ENCODE measurements around the gene HELZ2. TPM values are rescaled to one million over a fixed set of nuclear protein-coding genes. Genes with fewer than 3 reads are reported as not detected.
"Not testable (repeated sequence)": the region's sequence is repeated elsewhere in the genome, so short reads cannot be mapped to it uniquely, and the experiment has no call there.

The HELZ2 gene
- total RNA-seq, 1 donor from 2014 or later: 31.4 TPM

- H3K4me3 ChIP-seq: no peak overlapping the region
- no peak for TF ChIP-seq CTCF (IDR thresholded peaks at IDR 0.05)
- no peak for TF ChIP-seq POLR2A (IDR thresholded peaks at IDR 0.05)
- TF ChIP-seq POLR2AphosphoS5 (IDR thresholded peaks at IDR 0.05; ENCODE audit: insufficient read depth in 1 of 2, low read depth in 1 of 2): no peak
- intact Hi-C loops (cut with DNase I): no loop called here
- no peak overlapping the region for H3K27ac ChIP-seq
- no peak for DNase-seq (ENCODE audit: extremely low spot score in 2 of 2)
- H3K27me3 ChIP-seq: no peaks in the 10 kb centered on the region
- peaks cover 0 to 39% of the 10 kb centered on the region in 2 donors for H3K36me3 ChIP-seq
- no peaks in the 10 kb centered on the region for H3K9me3 ChIP-seq
- peaks cover 2% of the 10 kb centered on the region for H3K4me1 ChIP-seq
Measured at GRCh38 chr20:63619505-63619904, 45.5 kb upstream of the HELZ2 start.

GRCh38 chr20:63619086-63619485 is 45.0 kb upstream of the HELZ2 start:
- Histone ChIP-seq H3K36me3 (peaks cover 0 to 39% of the 10 kb centered on the region in 2 donors), H3K9me3 (no peaks in the 10 kb centered on the region), H3K4me3 (no peak overlapping the region), H3K4me1 (no peaks in the 10 kb centered on the region), H3K27ac (no peak overlapping the region), H3K27me3 (no peaks in the 10 kb centered on the region)
- TF ChIP-seq POLR2AphosphoS5 (IDR thresholded peaks at IDR 0.05; ENCODE audit: insufficient read depth in 1 of 2, low read depth in 1 of 2) (no peak), CTCF (IDR thresholded peaks at IDR 0.05) (no peak), POLR2A (IDR thresholded peaks at IDR 0.05) (no peak)
- intact Hi-C loops (cut with DNase I): no loop called here
- DNase-seq (ENCODE audit: extremely low spot score in 2 of 2): no peak

GRCh38 chr20:63618291-63618980 is 44.4 kb upstream of the HELZ2 start:
- intact Hi-C loops (cut with DNase I): no loop called here
- DNase-seq (ENCODE audit: extremely low spot score in 2 of 2): no peak

GRCh38 chr20:63617876-63618265 is 43.8 kb upstream of the HELZ2 start:
- intact Hi-C loops (cut with DNase I): no loop called here
- Histone ChIP-seq H3K4me3 (no peak overlapping the region), H3K4me1 (no peaks in the 10 kb centered on the region), H3K9me3 (no peaks in the 10 kb centered on the region), H3K27me3 (no peaks in the 10 kb centered on the region), H3K27ac (no peak overlapping the region), H3K36me3 (peaks cover 0 to 39% of the 10 kb centered on the region in 2 donors)
- no peak for DNase-seq (ENCODE audit: extremely low spot score in 2 of 2)
- TF ChIP-seq CTCF (IDR thresholded peaks at IDR 0.05) (no peak), POLR2AphosphoS5 (IDR thresholded peaks at IDR 0.05; ENCODE audit: insufficient read depth in 1 of 2, low read depth in 1 of 2) (no peak), POLR2A (IDR thresholded peaks at IDR 0.05) (no peak)

More at GRCh38 chr20:63618291-63618980, 44.4 kb upstream of the HELZ2 start:
- Histone ChIP-seq H3K4me3 (no peak overlapping the region), H3K4me1 (no peaks in the 10 kb centered on the region), H3K36me3 (peaks cover 0 to 39% of the 10 kb centered on the region in 2 donors), H3K27me3 (no peaks in the 10 kb centered on the region), H3K27ac (no peak overlapping the region), H3K9me3 (no peaks in the 10 kb centered on the region)
- TF ChIP-seq POLR2AphosphoS5 (IDR thresholded peaks at IDR 0.05; ENCODE audit: insufficient read depth in 1 of 2, low read depth in 1 of 2) (no peak), CTCF (IDR thresholded peaks at IDR 0.05) (no peak), POLR2A (IDR thresholded peaks at IDR 0.05) (no peak)

- intact Hi-C loops (cut with DNase I): no loop called here
- TF ChIP-seq POLR2A (IDR thresholded peaks at IDR 0.05) (no peak), CTCF (IDR thresholded peaks at IDR 0.05) (no peak), POLR2AphosphoS5 (IDR thresholded peaks at IDR 0.05; ENCODE audit: insufficient read depth in 1 of 2, low read depth in 1 of 2) (no peak)
Measured at GRCh38 chr20:63617092-63617875, 43.2 kb upstream of the HELZ2 start.

GRCh38 chr20:63613863-63614594 is 40.0 kb upstream of the HELZ2 start:
- H3K4me1 ChIP-seq; H3K27ac ChIP-seq; intact Hi-C loops (cut with DNase I); H3K27me3 ChIP-seq; H3K4me3 ChIP-seq; H3K9me3 ChIP-seq; DNase-seq (ENCODE audit: extremely low spot score in 2 of 2): not testable (repeated sequence)
- peaks cover 0 to 37% of the 10 kb centered on the region in 2 donors for H3K36me3 ChIP-seq

More at GRCh38 chr20:63617092-63617875, 43.2 kb upstream of the HELZ2 start:
- DNase-seq (ENCODE audit: extremely low spot score in 2 of 2): no peak
- H3K4me3 ChIP-seq: no peak overlapping the region
- H3K27ac ChIP-seq: no peak overlapping the region
- peaks cover 0 to 39% of the 10 kb centered on the region in 2 donors for H3K36me3 ChIP-seq
- no peaks in the 10 kb centered on the region for H3K4me1 ChIP-seq
- no peaks in the 10 kb centered on the region for H3K27me3 ChIP-seq
- H3K9me3 ChIP-seq: no peaks in the 10 kb centered on the region

All from vagina (tissue), 2 donors.